SK-N-SH (cell line): ENCODE data around the gene HMGXB3. TPM values are rescaled to one million over a fixed set of nuclear protein-coding genes. Genes with fewer than 3 reads are reported as not detected.
A peak's percentile ranks its signal among the peaks of the same experiment; 100 is the strongest.

Source experiments
- CTCF ChIA-PET: fragments of 300-600, 350-600 bp; formaldehyde crosslinking; extraction: SDS; loops from one replicate; lab custom pipeline; 2021; lab: Yijun Ruan, JAX
- POLR2A ChIA-PET: fragments of 350-600 bp; sonication (Branson Sonifier 250); formaldehyde crosslinking; extraction: SDS; loops from one replicate; lab custom pipeline; 2020; ENCODE audit warnings: antibody characterized with exemption, inconsistent platforms; lab: Yijun Ruan, JAX
- DNase-seq: peaks from one replicate; pipeline ENCODE4 v3.0.0; 2012
- H2AFZ ChIP-seq: fragments of 200-600 bp; sonication (generic); 2 replicates; pipeline ENCODE4 v1.8.1; 2016; ENCODE audit warnings: antibody characterized with exemption, mild to moderate bottlenecking, low read depth
- H3F3A ChIP-seq: fragments of 200-600 bp; sonication (generic); replicated peaks from 2 replicates; pipeline ENCODE3; 2016; ENCODE audit warnings: antibody characterized with exemption, mild to moderate bottlenecking; ENCODE audit not compliant: insufficient read depth
- H3K27ac ChIP-seq, 2 experiments: fragments of 200-500 bp in 1 of 2; fragments of 200-600 bp in 1 of 2; sonication (Bioruptor generic) in 1 of 2; sonication (generic), shearing (Covaris generic) in 1 of 2; 2 replicates each; pipeline versions ENCODE4 v1.5.1 to v1.6.1; 2014 to 2016; ENCODE audit warnings: low read depth in 2 of 2, inconsistent platforms in 1 of 2, low read length in 1 of 2, mild to moderate bottlenecking in 1 of 2, mixed read lengths in 1 of 2
- H3K27me3 ChIP-seq: fragments of 200-600 bp; sonication (generic), shearing (Covaris generic); 2 replicates; pipeline ENCODE4 v1.6.1; 2016; ENCODE audit warnings: mixed run types; ENCODE audit not compliant: insufficient read depth
- H3K36me3 ChIP-seq, 2 experiments: fragments of 200-500 bp in 1 of 2; fragments of 200-600 bp in 1 of 2; sonication (Bioruptor generic) in 1 of 2; sonication (generic) in 1 of 2; replicated peaks in 1 of 2; 2 replicates each; pipeline versions ENCODE3 to v1.5.1; 2014 to 2016; ENCODE audit warnings: low read length in 1 of 2, mild to moderate bottlenecking in 1 of 2; ENCODE audit not compliant: insufficient read depth in 2 of 2, control insufficient read depth in 1 of 2
- H3K4me1 ChIP-seq, 2 experiments: fragments of 200-500 bp in 1 of 2; fragments of 200-600 bp in 1 of 2; sonication (Bioruptor generic) in 1 of 2; sonication (generic), shearing (Covaris generic) in 1 of 2; 2 replicates each; pipeline versions ENCODE4 v1.5.1 to v1.6.1; 2014 to 2016; ENCODE audit warnings: low read depth in 1 of 2, low read length in 1 of 2, mixed run types in 1 of 2; ENCODE audit not compliant: insufficient read depth in 2 of 2, control insufficient read depth in 1 of 2
- H3K4me2 ChIP-seq: fragments of 200-600 bp; sonication (generic), shearing (Covaris generic); 2 replicates; pipeline ENCODE4 v1.6.1; 2017; ENCODE audit warnings: mixed run types
- H3K4me3 ChIP-seq, 2 experiments: fragments of 200-500 bp in 1 of 2; fragments of 200-600 bp in 1 of 2; sonication (Bioruptor generic) in 1 of 2; sonication (generic), shearing (Covaris generic) in 1 of 2; 2 replicates each; pipeline versions ENCODE4 v1.5.1 to v1.8.1; 2014 to 2016; ENCODE audit warnings: low read depth in 2 of 2, inconsistent platforms in 1 of 2, low read length in 1 of 2, mild to moderate bottlenecking in 1 of 2, mixed read lengths in 1 of 2, moderate library complexity in 1 of 2
- H3K79me2 ChIP-seq: fragments of 200-600 bp; sonication (generic); 2 replicates; pipeline ENCODE4 v1.8.1; 2017; ENCODE audit warnings: mild to moderate bottlenecking; ENCODE audit not compliant: insufficient read depth
- H3K9ac ChIP-seq: fragments of 200-600 bp; sonication (generic); 2 replicates; pipeline ENCODE4 v1.6.1; 2017; ENCODE audit warnings: mixed run types
- H3K9me2 ChIP-seq: fragments of 200-600 bp; sonication (generic); 2 replicates; pipeline ENCODE4 v1.6.1; 2017; ENCODE audit warnings: mixed run types
- H3K9me3 ChIP-seq: fragments of 200-600 bp; sonication (generic); 2 replicates; pipeline ENCODE4 v1.6.1; 2017; ENCODE audit warnings: mixed run types, mild to moderate bottlenecking, moderate library complexity
- H4K20me1 ChIP-seq: fragments of 200-600 bp; sonication (generic); 2 replicates; pipeline ENCODE4 v1.6.1; 2017; ENCODE audit warnings: mild to moderate bottlenecking, mixed run types; ENCODE audit not compliant: insufficient read depth
- CHD2 ChIP-seq: fragments of 150-350 bp; IDR thresholded peaks from 2 replicates; pipeline ENCODE4 v1.6.1; 2018; ENCODE audit warnings: low read length; ENCODE audit not compliant: partially characterized antibody
- EP300 ChIP-seq, 2 experiments: IDR thresholded peaks; 2 replicates each; pipeline versions ENCODE4 v1.4.0 to v1.6.1; 2012; ENCODE audit warnings: borderline replicate concordance in 1 of 2, low read depth in 1 of 2, low read length in 1 of 2
- EZH2phosphoT487 ChIP-seq: fragments of 200-600 bp; sonication (generic); IDR thresholded peaks from 2 replicates; pipeline ENCODE4 v1.6.1; 2017; ENCODE audit warnings: low read depth, mixed run types, mild to moderate bottlenecking, antibody characterized with exemption, moderate library complexity, borderline replicate concordance
- FOSL2 ChIP-seq: IDR thresholded peaks from 2 replicates; pipeline ENCODE4 v1.4.0; 2012; ENCODE audit warnings: low read depth, mild to moderate bottlenecking, moderate library complexity, borderline replicate concordance
- FOXJ3 ChIP-seq: sonication (generic); formaldehyde crosslinking; IDR thresholded peaks from 2 replicates; pipeline ENCODE4 v1.5.1; 2020; ENCODE audit warnings: mild to moderate bottlenecking, missing genetic modification reagents
- FOXM1 ChIP-seq: IDR thresholded peaks from 2 replicates; pipeline ENCODE4 v1.4.0; 2012; ENCODE audit warnings: low read depth, mild to moderate bottlenecking
- MAX ChIP-seq: IDR thresholded peaks from 2 replicates; pipeline ENCODE4 v1.4.0; 2012; ENCODE audit warnings: low read depth
- MEF2A ChIP-seq: IDR thresholded peaks from 2 replicates; pipeline ENCODE4 v1.4.0; 2012; ENCODE audit warnings: low read depth, borderline replicate concordance
- MXI1 ChIP-seq: IDR thresholded peaks from 2 replicates; pipeline ENCODE4 v1.6.1; 2012; ENCODE audit warnings: mild to moderate bottlenecking, low read depth, low read length, improper control_type of control experiment
- NFIC ChIP-seq: IDR thresholded peaks from 2 replicates; pipeline ENCODE4 v1.4.0; 2012; ENCODE audit warnings: borderline replicate concordance
- POLR2AphosphoS5 ChIP-seq: IDR thresholded peaks from 2 replicates; pipeline ENCODE4 v1.6.1; 2012; ENCODE audit warnings: low read depth, low read length
- RAD21 ChIP-seq: IDR thresholded peaks from 2 replicates; pipeline ENCODE4 v1.6.1; 2012; ENCODE audit warnings: mild to moderate bottlenecking, low read length
- RFX5 ChIP-seq: IDR thresholded peaks from 2 replicates; pipeline ENCODE4 v1.6.1; 2012; ENCODE audit warnings: mild to moderate bottlenecking, improper control_type of control experiment, low read length
- RXRA ChIP-seq: IDR thresholded peaks from 2 replicates; pipeline ENCODE4 v1.4.0; 2012; ENCODE audit warnings: low read depth, mild to moderate bottlenecking, borderline replicate concordance
- SMC3 ChIP-seq: IDR thresholded peaks from 2 replicates; pipeline ENCODE4 v1.6.1; 2012; ENCODE audit warnings: low read depth, low read length, improper control_type of control experiment
- TCF12 ChIP-seq: IDR thresholded peaks from 2 replicates; pipeline ENCODE4 v1.4.0; 2012
- TEAD4 ChIP-seq: IDR thresholded peaks from 2 replicates; pipeline ENCODE4 v1.4.0; 2012; ENCODE audit warnings: mild to moderate bottlenecking, borderline replicate concordance; ENCODE audit not compliant: insufficient read depth
- YY1 ChIP-seq: IDR thresholded peaks from 2 replicates; pipeline ENCODE4 v1.4.0; 2012; ENCODE audit warnings: low read depth, mild to moderate bottlenecking
- WGBS: methylation state at CpG from one replicate; pipeline ENCODE4 v1.1.6; 2017; ENCODE audit warnings: low lambda C conversion rate; 5-methylcytosine and 5-hydroxymethylcytosine counted together
- polyA plus RNA-seq, 3 experiments: library from polyadenylated mRNA; depleted of rRNA; stranded (reverse); fragments of >200 nt; gene quantifications; 2 replicates each; pipeline ENCODE4 v1.2.3, GENCODE V29; 2012
- TF ChIP-seq, protein P1 (sequence below): IDR thresholded peaks from 2 replicates; pipeline ENCODE4 v1.6.1; 2012; ENCODE audit warnings: mild to moderate bottlenecking, low read depth, low read length, moderate library complexity
- TF ChIP-seq, protein P2 (sequence below): fragments of 150-350 bp; IDR thresholded peaks from 2 replicates; pipeline ENCODE4 v1.6.1; 2016; ENCODE audit warnings: mild to moderate bottlenecking, low read depth, low read length
- TF ChIP-seq, protein P3 (sequence below): IDR thresholded peaks from 2 replicates; pipeline ENCODE4 v1.4.0; 2012; ENCODE audit warnings: low read depth, borderline replicate concordance
- TF ChIP-seq, protein P4 (sequence below): IDR thresholded peaks from 2 replicates; pipeline ENCODE4; 2012
- TF ChIP-seq, protein P5 (sequence below): fragments of 200-600 bp; sonication (generic); IDR thresholded peaks from 2 replicates; pipeline ENCODE4 v1.6.1; 2017; ENCODE audit warnings: antibody characterized with exemption, mild to moderate bottlenecking, moderate library complexity

Gene HMGXB3
- polyA plus RNA-seq, 1 of the 3 experiments (the other 2 are of a cell fraction): 28.8 TPM

DNA sequence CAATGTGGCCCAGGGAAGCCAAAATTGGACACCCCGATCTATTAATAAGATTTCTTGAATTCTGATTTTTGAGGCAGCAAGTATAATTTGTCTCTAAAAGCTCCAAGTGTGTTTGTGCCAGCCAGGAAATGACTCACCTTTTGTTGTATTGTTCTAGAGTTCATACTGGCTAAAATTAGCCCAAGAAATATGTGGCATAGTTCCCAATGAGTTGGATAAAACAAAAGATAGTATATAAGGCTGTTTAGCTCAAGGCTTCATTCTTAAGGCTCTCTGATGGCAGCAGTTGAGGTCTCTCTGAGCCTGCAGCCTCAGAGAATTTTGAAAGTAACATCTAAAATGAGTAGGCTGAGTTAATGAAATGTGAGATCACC is 21.6 kb downstream of the HMGXB3 start:
- Histone ChIP-seq H3K27ac (peak overlapping the region; percentile 82 to 94; a peak in 3 of 4 replicates), H3K36me3 (peaks cover 63 to 65% of the 10 kb centered on the region in 2 experiments), H3K4me3 (peak overlapping the region in 1 of 2 experiments; percentile 39; a peak in 2 of 4 replicates), H3K27me3 (no peaks in the 10 kb centered on the region), H3K9me2 (no peaks in the 10 kb centered on the region), H3K9me3 (no peaks in the 10 kb centered on the region), H3K4me1 (peaks cover 0 to 52% of the 10 kb centered on the region in 2 experiments; a peak in 3 of 4 replicates), H4K20me1 (0 out of 2 replicates have a peak, but pooled peaks cover 3% of the 10 kb centered on the region), H3K9ac (peak overlapping the region; percentile 56; the same call in 1 of the 2 replicates), H3K4me2 (peak overlapping the region; percentile 64), H3K79me2 (peaks cover 22% of the 10 kb centered on the region; the same call in 1 of the 2 replicates), H2AFZ (no peak overlapping the region), H3F3A (peaks cover 48% of the 10 kb centered on the region)
- DNase-seq: no peak
- POLR2A ChIA-PET: interaction anchor here (0.7 kb wide), 1 partner anchor 22 kb away, joined by 3 read pairs; the partner anchor contains the start of genes HMGXB3 and TIGD6
- CTCF ChIA-PET: interaction anchor here (1.1 to 1.3 kb wide), 2 partner anchors 20 to 112 kb away, joined by 3 to 4 read pairs; no protein-coding TSS in a partner anchor
- 14% methylated on average over 1 of the region's 1 CpG for WGBS
- TF ChIP-seq, protein P1, sequence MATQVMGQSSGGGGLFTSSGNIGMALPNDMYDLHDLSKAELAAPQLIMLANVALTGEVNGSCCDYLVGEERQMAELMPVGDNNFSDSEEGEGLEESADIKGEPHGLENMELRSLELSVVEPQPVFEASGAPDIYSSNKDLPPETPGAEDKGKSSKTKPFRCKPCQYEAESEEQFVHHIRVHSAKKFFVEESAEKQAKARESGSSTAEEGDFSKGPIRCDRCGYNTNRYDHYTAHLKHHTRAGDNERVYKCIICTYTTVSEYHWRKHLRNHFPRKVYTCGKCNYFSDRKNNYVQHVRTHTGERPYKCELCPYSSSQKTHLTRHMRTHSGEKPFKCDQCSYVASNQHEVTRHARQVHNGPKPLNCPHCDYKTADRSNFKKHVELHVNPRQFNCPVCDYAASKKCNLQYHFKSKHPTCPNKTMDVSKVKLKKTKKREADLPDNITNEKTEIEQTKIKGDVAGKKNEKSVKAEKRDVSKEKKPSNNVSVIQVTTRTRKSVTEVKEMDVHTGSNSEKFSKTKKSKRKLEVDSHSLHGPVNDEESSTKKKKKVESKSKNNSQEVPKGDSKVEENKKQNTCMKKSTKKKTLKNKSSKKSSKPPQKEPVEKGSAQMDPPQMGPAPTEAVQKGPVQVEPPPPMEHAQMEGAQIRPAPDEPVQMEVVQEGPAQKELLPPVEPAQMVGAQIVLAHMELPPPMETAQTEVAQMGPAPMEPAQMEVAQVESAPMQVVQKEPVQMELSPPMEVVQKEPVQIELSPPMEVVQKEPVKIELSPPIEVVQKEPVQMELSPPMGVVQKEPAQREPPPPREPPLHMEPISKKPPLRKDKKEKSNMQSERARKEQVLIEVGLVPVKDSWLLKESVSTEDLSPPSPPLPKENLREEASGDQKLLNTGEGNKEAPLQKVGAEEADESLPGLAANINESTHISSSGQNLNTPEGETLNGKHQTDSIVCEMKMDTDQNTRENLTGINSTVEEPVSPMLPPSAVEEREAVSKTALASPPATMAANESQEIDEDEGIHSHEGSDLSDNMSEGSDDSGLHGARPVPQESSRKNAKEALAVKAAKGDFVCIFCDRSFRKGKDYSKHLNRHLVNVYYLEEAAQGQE: no peak
- TF ChIP-seq FOXJ3 (CRISPR knock-in tag): no peak
- TF ChIP-seq MEF2A: peak; percentile 99
- peak; percentile 90 for TF ChIP-seq RXRA
- no peak for TF ChIP-seq MXI1
- TF ChIP-seq FOXM1: no peak
- TF ChIP-seq, protein P2, sequence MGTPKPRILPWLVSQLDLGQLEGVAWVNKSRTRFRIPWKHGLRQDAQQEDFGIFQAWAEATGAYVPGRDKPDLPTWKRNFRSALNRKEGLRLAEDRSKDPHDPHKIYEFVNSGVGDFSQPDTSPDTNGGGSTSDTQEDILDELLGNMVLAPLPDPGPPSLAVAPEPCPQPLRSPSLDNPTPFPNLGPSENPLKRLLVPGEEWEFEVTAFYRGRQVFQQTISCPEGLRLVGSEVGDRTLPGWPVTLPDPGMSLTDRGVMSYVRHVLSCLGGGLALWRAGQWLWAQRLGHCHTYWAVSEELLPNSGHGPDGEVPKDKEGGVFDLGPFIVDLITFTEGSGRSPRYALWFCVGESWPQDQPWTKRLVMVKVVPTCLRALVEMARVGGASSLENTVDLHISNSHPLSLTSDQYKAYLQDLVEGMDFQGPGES: no peak
- TF ChIP-seq, protein P3, sequence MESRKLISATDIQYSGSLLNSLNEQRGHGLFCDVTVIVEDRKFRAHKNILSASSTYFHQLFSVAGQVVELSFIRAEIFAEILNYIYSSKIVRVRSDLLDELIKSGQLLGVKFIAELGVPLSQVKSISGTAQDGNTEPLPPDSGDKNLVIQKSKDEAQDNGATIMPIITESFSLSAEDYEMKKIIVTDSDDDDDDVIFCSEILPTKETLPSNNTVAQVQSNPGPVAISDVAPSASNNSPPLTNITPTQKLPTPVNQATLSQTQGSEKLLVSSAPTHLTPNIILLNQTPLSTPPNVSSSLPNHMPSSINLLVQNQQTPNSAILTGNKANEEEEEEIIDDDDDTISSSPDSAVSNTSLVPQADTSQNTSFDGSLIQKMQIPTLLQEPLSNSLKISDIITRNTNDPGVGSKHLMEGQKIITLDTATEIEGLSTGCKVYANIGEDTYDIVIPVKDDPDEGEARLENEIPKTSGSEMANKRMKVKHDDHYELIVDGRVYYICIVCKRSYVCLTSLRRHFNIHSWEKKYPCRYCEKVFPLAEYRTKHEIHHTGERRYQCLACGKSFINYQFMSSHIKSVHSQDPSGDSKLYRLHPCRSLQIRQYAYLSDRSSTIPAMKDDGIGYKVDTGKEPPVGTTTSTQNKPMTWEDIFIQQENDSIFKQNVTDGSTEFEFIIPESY: 0 out of 2 replicates have a peak, but pooled peaks have one; percentile 43
- peak; percentile 55 for TF ChIP-seq MAX
- TF ChIP-seq FOSL2: peak; percentile 85
- TF ChIP-seq NFIC: peak; percentile 88
- TF ChIP-seq RAD21: no peak
- peak; percentile 70 for TF ChIP-seq TCF12
- TF ChIP-seq EZH2phosphoT487: no peak
- TF ChIP-seq YY1: 0 out of 2 replicates have a peak, but pooled peaks have one; percentile 17
- no peak for TF ChIP-seq CHD2
- peak; percentile 75; the same call in 1 of the 2 replicates for TF ChIP-seq TEAD4
- TF ChIP-seq, protein P4, sequence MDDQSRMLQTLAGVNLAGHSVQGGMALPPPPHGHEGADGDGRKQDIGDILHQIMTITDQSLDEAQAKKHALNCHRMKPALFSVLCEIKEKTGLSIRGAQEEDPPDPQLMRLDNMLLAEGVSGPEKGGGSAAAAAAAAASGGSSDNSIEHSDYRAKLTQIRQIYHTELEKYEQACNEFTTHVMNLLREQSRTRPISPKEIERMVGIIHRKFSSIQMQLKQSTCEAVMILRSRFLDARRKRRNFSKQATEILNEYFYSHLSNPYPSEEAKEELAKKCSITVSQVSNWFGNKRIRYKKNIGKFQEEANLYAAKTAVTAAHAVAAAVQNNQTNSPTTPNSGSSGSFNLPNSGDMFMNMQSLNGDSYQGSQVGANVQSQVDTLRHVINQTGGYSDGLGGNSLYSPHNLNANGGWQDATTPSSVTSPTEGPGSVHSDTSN: peak; percentile 47; the same call in 1 of the 2 replicates
- TF ChIP-seq, protein P5, sequence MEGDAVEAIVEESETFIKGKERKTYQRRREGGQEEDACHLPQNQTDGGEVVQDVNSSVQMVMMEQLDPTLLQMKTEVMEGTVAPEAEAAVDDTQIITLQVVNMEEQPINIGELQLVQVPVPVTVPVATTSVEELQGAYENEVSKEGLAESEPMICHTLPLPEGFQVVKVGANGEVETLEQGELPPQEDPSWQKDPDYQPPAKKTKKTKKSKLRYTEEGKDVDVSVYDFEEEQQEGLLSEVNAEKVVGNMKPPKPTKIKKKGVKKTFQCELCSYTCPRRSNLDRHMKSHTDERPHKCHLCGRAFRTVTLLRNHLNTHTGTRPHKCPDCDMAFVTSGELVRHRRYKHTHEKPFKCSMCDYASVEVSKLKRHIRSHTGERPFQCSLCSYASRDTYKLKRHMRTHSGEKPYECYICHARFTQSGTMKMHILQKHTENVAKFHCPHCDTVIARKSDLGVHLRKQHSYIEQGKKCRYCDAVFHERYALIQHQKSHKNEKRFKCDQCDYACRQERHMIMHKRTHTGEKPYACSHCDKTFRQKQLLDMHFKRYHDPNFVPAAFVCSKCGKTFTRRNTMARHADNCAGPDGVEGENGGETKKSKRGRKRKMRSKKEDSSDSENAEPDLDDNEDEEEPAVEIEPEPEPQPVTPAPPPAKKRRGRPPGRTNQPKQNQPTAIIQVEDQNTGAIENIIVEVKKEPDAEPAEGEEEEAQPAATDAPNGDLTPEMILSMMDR: no peak
- TF ChIP-seq RFX5: no peak
- TF ChIP-seq POLR2AphosphoS5: peak; percentile 76; the same call in 1 of the 2 replicates
- no peak for TF ChIP-seq SMC3
- peak in 1 of 2 experiments; percentile 65; a peak in 1 of 4 replicates for TF ChIP-seq EP300 (IDR thresholded peaks at IDR 0.05; ENCODE audit: borderline replicate concordance in 1 of 2, low read depth in 1 of 2, low read length in 1 of 2)
